Erythroblast (primary cell): ENCODE measurements around the gene MEX3A.

Experiments
- GATA1 ChIP-seq: IDR thresholded peaks from 2 replicates; pipeline ENCODE4 v1.6.1; 2011; ENCODE audit warnings: low read depth, mild to moderate bottlenecking, control low read depth, low read length, moderate library complexity
- POLR2A ChIP-seq: IDR thresholded peaks from 2 replicates; pipeline ENCODE4 v1.6.1; 2011; ENCODE audit warnings: mild to moderate bottlenecking, low read length

DNA sequence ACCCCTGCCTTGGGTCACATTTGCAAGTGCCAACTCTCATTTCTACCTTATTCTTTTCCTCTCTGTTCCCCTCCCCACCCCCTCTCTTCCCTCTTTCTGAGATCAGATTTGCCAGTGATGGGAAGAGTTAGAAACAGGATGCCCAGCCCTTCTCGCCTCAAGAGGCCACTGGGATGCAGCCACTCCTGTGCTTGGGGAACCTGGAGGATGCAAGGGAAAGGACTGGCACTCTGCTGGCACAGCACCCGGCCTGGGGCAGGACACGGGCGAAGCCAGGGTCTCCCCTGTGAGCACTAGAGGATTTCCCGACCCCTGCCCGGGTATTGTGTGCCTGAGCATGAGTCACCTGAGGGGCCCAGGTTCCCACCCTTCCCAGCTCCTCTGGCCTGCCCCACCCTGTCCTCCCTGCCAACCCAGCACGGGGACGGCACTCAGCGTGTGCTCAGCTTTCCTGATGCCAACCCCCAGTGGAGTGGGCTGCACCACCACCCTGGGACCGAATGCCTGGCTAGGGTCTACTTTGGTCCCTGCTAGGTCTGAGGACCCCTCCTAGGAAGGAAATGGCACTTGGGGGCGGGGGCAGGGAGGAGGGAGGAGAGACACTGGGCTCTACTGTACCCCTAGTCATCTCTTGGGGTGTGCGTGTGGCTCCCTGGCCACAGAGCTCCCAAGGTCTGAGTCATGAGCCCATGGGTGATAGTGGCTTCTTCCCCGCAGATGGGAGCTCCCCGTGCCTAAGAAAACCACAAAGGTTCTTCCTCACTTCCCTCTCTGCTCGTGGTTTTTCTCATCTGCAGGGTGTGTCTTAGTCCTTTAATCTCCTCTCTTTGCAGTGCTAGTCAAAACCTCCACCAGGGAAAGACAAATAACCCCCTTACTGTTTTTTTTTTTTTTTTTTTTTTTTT is 44.6 kb upstream of the MEX3A start:
- TF ChIP-seq POLR2A (no peak), GATA1 (no peak)
